NCI-H1694 treated with DMSO at 0.1 percent for 48 hours (cell line): ENCODE results near the gene RAPGEF5.

ENCODE experiments used
- DNase-seq: peaks from one replicate; lab custom pipeline; 2025; lab: John Stamatoyannopoulos, UW

The RAPGEF5 gene

DNA sequence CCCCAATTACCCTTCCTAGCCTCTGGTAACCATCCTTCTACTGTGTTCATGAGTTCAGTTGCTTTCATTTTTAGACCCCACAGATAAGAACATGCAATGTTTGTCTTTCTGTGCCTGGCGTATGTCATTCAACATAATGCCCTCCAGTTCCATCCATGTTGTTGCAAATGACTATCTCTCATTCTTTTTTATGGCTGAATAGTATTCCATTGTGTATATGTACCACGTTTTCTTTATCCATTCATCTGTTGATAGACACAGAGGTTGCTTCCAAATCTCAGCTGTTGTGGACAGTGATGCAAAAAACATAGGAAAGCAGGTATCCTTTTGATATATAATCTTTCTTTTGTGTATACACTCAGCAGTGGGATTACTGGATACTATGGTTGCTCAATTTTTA, 51.2 kb downstream of the RAPGEF5 start:
- DNase-seq = no peak

DNA sequence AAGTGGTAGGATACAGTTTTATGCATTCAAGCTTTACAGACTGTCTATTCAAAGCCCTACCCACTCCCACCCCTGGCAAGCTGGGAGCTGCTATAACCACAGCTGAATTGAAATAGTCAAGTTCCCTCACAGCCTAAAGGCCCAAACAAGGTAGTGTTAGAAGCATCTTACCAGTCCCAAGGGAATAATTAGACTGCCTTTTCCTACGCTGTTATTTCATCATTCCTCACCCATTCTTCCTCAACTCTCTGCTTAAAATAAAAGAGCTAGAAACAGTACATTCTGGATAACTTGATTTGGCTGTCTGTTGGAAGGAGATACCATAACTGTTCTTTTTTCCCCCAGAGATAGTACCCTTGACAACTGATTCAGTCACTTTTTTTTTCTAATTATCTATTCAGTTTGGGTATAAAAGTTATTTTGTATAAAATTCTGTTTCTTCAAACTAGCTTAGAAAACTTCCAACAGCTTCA, 54.0 kb downstream of the RAPGEF5 start:
- no peak for DNase-seq

DNA sequence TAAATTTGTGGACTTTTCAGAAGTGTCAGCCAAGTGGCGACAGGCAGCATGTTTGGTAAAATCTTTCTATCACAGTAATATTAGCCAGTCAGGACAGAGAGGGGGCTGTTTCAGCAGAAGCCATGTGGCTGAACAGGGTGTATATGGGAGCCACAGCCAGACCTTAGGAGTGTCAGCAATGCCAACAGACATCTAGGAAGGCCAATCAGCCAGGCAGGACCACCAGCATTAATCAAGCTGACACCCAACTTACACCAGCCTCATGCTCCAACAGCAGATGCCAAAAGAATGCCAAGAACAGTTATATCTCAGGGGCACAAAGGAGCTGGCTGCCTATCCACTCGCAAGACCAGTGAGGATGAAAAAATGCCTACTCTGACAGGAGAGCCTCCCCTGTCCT, 54.8 kb downstream of the RAPGEF5 start:
- DNase-seq = no peak

DNA sequence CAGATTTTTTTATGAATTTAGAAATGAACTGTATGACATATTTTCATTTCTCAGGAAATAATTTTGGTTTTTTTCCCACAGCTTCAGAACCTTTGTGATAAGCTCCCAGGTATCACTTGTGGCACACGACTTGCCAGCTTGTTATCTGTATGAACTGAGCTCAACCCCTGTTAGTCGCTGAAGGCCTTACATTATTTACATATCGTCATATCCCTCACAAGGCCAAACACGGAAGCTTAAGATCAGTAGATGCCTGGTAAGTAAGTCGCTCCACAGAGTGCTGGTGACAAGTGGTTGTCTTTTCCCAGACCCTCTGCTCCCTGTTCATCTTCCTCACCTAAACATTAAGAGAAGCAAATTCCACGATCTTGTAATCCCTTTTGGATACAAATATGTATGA, 55.2 kb downstream of the RAPGEF5 start:
- no peak for DNase-seq

DNA sequence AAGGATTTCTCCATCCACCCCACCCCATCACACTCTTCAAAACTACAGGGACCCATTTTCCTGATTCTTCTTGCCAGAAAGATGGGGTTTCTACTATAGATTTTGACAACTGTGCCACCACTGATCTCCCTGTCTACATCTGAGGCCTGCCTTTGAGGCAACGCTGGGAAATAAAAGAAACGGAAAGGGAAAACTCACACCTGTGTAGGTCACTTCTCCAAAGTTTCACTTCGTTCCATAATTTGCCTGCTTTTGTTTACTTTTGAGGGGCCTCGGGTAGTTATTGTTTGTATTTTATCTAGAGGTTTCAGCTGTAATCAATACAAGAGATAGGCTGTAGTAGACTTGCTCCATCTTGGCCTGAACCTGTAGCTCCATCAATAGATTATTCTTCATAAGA, 56.1 kb downstream of the RAPGEF5 start:
- no peak for DNase-seq

DNA sequence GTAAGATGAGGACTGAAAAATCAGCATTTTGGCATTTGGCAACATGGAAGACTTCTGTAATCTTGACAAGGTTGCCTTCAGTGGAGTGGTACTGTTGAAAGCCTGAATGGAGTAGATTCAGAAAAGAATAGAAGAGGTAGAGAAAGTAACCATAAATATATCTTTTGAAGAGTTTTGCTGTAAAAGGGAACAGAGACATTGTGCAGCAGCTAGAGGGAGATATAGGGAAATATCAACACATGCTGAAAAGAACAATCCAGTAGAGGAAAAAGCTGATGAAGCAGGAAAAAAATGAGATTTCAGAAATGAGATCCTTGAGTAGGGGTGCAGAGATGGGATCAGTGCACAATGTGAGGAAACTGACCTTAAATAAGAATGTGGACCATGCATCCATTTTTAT, 60.0 kb downstream of the RAPGEF5 start:
- no peak for DNase-seq

DNA sequence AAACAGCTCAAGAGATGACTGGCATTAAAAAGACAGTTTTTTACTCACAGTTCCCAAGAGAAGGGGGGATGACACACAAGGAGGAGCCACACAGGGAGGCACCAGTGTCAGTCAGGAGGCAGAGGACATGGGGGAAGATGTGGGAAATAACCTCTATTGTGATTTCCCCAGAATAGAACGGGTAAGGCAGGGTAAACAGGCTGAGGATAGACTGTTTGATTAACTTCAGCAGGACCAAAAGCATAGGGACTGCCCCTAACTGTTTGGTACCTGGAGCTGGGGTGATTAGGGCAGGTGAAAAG, 60.7 kb downstream of the RAPGEF5 start:
- DNase-seq = no peak

DNA sequence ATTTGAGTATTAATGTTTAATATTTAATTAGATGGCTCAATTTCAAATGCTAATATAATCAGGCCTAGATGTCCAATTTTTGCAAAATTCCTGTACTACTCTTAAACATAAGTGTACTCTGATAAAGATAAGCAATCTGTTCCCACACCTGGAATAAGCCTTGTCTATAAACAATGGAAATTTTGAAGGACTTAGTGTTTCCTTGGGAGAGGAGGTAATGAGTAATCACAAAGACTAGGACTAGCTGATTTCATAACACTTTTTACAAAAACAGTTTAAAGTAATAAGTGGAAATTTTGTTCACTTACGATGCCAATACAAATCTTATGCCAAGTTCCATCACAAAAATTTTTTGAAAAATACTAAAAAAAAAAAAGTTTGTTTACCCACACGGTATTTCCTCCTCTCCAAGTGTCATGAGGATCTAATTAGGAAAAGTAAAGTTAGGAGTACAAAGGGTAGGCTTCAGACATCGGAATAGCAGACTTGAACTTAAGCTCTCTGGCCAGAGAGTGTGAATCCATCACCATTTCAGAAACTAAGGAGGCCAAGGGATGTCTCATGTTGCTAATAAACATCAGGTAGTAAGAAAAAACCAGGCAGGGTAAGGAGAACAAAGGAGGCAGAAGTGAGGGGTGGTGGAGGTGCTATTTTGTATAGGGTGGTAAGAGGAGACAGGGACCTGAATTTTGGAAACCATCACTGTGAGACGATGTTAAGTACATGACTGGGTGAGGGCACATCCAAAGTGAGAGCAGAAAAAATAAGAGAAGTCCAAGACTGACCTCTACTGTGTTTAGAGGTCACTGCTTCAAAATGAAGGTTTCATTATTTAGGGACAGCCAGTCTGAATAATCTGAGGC, 61.3 kb downstream of the RAPGEF5 start:
- no peak for DNase-seq

DNA sequence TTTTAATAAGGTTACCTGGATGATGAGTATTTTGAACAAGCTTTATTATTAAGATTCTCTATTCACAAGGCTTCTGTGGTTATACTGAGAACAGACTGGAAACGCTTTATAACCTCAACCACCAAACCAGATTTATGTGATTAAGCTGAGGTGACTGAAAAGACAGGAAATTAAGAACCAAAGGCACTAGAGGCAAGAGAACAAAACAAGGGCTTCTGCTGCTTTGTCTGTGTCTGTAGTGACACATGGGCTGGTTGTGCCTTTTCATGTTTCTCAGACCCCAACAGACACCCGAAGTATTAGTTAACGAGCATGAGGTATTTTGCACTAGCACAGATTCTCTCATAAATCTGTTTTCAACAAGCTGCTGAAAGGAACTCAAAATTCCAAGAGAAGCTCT, 64.4 kb downstream of the RAPGEF5 start:
- no peak for DNase-seq

DNA sequence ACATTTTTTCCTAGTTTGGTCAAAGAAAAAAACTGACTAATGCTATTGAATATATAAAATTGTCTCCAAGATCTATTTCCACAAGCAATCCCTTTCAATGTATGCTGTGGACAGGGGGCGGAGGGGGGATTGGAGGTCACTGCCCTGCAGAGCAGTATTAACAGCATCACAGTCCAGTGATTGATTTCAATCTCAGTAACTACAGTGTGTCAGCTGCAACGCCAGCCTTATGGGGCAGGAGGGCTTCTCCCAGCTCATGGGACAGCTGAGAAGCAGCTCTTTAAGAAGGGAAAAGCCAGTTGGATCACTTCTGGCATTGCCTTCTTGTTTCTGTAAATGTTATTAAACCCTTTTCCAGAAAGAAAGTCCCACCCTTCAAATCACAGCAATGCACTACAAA, 65.0 kb downstream of the RAPGEF5 start:
- DNase-seq = no peak

DNA sequence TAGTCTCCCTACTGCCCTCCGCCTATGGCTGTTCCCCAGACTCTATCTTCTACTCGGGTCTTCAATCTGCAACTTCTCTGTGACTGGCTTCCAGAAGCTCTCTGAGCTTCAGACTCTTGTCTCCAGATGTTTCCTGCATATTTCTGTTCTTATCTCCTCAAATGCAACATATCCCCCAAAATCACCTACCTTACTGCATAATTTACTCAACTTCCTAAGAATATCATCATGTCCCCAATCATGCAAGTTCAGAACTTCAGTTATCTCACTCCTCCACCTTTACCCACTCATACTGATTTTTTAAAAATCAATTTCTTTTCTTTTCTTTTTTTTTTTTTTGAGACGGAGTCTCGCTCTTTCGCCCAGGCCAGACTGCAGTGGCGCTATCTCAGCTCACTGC, 68.8 kb downstream of the RAPGEF5 start:
- DNase-seq = no peak

DNA sequence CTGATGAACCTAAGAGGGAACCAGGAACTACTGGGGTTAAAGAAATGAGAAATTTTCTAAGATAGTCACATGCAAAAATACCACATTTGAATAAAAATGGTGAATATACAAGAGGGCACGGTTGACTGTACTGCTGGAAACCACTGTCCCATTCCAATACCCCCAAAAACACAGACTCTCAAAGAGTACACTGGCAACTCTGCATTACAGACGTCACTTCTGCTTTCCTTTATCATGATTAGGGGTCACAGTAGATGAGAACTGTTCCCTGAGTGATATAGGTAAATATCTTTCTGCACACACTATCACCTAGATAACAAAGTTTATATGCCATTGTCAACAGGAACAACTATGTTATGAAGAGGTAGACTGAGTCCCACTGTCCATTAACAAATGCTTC, 69.5 kb downstream of the RAPGEF5 start:
- DNase-seq = no peak

DNA sequence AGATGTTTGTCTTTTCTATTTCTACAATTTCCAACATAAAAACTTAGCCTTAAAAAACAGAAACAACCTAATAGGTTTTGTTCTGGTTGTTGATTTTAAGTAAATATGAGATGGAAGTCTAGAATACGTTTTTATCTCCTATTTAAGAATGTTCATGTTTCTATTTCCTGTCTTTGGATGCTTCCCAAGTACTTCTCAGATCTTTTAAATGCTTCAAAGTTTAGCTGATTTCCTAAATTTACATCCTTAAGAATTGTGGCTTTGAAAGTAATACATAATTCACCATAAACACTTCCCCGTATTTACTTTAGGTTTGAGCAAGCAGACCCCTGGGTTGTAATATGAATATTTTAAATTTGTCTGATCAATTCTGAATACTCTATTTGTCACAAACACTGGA, 70.5 kb downstream of the RAPGEF5 start:
- no peak for DNase-seq

DNA sequence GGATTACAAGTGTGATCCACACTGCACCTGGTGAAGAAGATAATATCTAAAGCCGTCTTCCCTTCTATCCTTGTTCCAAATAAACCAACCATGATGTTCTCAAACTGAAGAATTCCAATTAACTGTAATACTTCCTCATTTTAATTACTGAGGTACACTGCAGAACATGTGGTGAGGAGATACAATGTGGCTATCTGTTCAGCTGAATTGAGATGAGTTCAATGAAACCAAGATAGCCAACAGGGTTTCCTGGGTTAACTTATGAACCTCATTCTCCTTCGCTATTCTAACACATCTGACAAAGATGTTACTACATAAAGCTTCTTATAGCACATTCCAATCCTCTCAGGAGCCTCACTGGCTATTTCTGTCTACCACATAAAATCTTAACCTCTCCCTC, 75.5 kb downstream of the RAPGEF5 start:
- no peak for DNase-seq

DNA sequence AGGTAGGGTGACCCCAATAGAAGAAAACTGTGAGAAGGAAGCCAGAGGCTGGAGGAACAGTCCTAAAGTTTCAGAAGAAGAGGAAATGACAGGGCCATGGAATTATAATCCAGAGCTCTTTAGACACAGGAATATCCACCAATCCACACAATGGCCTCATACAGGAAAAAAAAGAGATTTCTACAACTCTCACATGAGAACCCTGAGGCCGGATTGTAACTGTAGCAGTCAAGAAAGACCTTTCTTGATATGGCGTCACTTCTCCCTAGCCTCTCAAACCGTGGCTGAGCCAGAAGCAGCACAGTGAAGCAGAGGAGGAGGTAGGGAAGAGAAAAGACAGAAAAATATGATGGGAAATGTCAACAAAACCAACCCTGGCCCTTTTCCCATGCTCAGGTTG, 76.9 kb downstream of the RAPGEF5 start:
- DNase-seq = no peak

DNA sequence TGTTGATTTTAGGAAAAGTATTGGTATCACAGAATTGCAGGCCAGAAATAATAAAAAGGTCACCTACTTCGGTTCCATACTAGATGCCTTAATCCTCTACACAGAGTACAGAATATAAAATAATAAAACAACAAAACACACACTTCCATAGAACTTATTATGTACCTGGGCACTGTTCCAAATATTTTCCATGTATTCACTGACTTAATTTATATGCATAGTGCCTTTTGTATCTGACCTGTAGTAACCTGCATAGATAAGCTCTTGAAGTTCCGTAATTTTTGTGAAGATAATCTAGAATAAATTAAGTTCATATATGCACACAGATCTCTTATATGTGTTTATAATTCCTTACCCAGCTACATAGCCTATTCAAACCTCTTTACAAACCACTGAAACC, 78.3 kb downstream of the RAPGEF5 start:
- no peak for DNase-seq

DNA sequence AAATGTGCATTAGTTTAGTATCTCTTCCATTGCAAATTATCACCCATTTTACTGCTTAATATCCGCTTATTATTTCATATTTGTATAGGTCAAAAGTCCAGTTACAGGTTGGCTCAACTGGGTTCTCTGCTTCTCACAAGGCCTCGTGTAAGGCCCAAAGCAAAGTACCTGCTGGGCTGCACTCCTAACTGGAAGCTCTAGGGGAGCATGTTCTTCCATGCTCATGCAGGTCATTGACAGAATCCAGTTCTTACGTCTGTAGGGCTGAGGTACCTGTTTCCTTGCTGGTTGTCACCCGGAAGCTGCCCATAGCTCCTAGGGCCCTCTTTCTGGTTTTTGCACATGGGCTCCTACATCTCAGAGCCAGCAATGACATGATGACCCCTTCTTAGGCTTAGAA, 79.6 kb downstream of the RAPGEF5 start:
- DNase-seq = no peak

DNA sequence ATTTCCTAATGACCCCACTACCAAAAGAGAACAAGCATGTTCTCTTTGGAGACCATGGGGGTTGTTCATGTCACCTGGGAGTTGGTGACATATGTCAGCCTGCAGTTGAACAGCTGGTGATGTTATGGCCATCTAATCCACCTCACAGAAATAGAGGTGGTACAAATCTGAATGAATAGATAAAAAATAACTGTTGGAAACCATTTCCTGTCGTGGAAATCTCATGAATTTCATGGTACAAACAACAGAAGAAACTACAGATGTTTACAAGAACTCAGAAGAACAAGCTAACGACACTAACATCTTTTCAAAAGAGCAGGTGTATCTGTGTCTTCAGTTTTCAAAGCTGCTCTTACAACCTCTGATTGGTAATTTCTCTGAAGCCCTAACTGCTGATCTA, 81.3 kb downstream of the RAPGEF5 start:
- peak; percentile 40 for DNase-seq

DNA sequence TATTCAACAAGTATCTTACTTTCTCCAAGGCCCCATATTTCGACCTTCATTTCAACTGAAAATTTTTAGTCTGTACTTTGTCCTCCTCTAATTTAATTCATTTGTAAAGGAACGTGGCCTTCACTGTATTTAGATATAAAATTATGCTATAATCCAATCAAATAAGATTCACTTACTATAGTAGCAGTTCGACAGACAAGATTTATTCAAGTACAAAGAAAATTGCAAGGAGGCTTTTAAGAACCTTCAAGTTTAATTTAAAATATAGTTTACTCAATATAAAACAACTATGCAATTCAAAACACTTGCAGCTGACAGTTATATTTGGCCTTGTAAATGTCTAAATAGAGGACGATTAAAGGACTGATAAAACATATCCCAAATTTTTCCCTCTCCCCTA, 85.6 kb downstream of the RAPGEF5 start:
- DNase-seq = no peak

DNA sequence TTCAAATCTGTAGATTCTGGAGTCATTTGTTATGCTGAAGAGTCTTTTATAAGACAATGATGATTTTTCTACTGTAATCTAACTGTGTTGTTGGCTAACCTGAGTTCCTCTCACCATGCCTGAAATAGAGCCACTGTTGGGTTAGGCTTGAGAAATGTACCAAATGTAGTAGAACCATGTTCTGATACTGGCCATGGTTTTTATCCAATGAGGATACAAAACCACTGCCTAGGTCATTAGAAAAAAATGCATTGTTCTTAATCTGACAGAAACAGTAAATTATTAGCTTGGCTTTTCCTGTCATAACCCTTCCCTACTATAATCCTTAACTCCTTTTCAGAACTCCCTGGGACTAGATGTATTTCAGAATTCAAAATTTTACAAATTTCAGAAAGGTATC, 86.6 kb downstream of the RAPGEF5 start:
- DNase-seq = no peak

DNA sequence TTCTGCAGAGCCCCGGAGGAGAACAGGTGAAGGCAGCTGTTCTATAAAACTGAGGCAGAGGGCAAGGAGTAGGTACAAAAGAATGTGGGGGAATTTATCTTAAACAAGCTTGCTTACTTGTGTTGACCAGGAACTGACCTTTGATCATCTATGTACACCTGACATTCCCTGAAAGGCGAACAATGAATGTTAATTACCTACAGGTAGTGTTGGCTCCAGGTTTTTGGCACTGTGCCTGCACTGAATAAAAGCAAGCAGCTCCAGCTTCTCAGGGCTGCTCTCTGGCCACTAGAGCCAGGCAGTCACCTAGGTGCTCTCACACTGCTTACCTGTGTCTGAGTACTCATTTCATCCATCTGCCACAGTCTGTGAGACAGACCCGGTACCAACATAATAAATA, 87.0 kb downstream of the RAPGEF5 start:
- no peak for DNase-seq

DNA sequence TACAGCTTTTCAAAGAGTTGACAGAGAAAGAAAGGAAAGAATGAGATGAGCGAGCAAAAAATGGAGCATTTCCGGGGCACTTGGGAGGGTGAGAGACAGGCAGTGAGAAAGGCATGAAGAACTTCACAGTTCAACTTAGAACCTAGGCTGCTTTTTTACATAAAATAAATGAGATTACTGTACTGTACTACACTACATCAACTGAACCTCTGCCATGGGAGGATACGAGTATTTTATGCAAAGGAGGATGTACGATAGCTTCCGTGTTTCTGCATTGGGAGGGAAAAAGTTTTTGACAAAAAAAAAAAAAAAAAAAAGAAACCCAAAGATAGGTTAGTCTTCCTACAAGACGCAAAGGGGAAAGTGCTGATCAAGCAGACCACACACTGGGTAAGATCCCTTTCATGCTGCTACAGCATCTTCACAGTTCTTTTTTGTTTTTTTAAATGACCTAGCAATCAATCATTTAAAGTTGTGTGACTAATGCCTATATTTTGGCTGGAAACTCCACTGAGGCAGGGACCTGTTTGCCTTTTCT, 88.0 kb downstream of the RAPGEF5 start:
- no peak for DNase-seq

DNA sequence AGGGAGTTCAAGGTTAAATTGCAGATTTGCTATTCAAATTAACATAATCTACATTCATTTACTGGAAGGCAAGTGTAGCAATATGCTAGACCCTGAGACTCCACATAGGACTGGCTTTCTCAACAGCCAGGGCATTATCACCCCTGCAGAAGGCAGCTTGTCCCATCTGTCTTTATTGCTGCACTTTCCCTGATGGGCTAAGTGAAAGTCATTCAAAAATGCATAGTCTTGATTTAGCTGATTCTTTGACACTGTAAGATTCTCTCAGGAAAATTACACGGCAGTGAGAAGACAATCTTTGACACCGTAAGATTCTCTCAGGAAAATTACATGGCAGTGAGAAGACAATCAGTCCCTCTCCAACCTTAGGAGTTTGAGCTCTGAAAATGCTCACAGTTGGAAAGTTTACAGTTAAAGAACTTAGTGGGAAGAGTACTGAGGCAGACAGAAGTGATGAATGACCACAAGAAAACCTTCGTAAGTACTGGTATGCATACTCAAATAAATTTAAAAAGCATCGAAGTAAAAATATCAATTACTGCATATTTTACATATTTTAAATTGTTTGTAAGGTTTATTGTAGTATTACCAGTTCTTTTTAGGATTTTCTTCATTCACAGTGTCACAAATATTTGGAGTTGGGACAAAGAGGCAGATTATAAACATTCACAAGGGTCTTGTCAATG, 88.9 kb downstream of the RAPGEF5 start:
- no peak for DNase-seq

DNA sequence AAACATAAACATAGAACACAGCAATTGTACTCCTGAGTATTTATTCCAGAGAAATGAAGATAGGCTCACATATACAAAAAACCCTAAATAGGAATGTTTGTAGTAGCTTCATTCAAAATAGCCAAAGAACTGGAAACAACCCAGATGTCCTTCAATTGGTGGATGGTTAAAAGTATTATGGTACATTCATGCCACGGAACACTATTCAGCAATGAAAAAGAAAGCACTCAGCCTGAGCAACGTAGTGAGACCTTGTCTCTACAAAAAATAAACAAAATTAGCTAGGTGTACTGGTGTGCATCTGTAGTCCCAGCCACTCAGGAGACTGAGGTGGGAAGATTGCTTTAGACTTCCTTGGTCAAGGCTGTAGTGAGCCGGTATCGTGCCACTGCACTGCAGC, 94.4 kb downstream of the RAPGEF5 start:
- no peak for DNase-seq
